HG02763 (cell line): ENCODE measurements around the gene TTC7B.
"Not testable (repeated sequence)": the region's sequence is repeated elsewhere in the genome, so short reads cannot be mapped to it uniquely, and the experiment has no call there.

ENCODE experiments used
- ATAC-seq: cut with Tn5 transposase; IDR thresholded peaks from one replicate; pipeline ENCODE4 v1.9.1; 2021; ENCODE audit warnings: mild to moderate bottlenecking, moderate library complexity; ENCODE audit not compliant: unreplicated experiment

TTC7B gene

GRCh38 chr14:90836692-90837063 lies 20.4 kb upstream of the TTC7B start:
- no peak for ATAC-seq

GRCh38 chr14:90831821-90832220 lies 15.6 kb upstream of the TTC7B start:
- ATAC-seq: no peak

- no peak for ATAC-seq
These were observed 14.9 kb upstream of the TTC7B start for GRCh38 chr14:90830931-90831701.

- no peak for ATAC-seq
These were observed 13.4 kb upstream of the TTC7B start for GRCh38 chr14:90829677-90830076.

GRCh38 chr14:90828642-90829487 lies 12.6 kb upstream of the TTC7B start:
- peak; percentile 22 for ATAC-seq

GRCh38 chr14:90827919-90828610 lies 11.8 kb upstream of the TTC7B start:
- peak; percentile 98 for ATAC-seq

GRCh38 chr14:90823542-90823941 lies 7.3 kb upstream of the TTC7B start:
- ATAC-seq: not testable (repeated sequence)

GRCh38 chr14:90820958-90821357 lies 4.7 kb upstream of the TTC7B start:
- ATAC-seq: no peak

- ATAC-seq: no peak
These were observed 3.6 kb upstream of the TTC7B start for GRCh38 chr14:90819734-90820393.

- ATAC-seq: no peak
These were observed 2.5 kb upstream of the TTC7B start for GRCh38 chr14:90818715-90819114.

GRCh38 chr14:90816681-90817436 lies 629 bp upstream of the TTC7B start:
- ATAC-seq: no peak

GRCh38 chr14:90815572-90815821 lies 733 bp downstream of the TTC7B start:
- no peak for ATAC-seq

- ATAC-seq: no peak
These were observed 1.2 kb downstream of the TTC7B start for GRCh38 chr14:90814806-90815571.

- no peak for ATAC-seq
These were observed 2.8 kb downstream of the TTC7B start for GRCh38 chr14:90813442-90813841.

- ATAC-seq: no peak
These were observed 4.1 kb downstream of the TTC7B start for GRCh38 chr14:90812109-90812508.

GRCh38 chr14:90811641-90812040 lies 4.6 kb downstream of the TTC7B start:
- ATAC-seq: no peak

- no peak for ATAC-seq
These were observed 5.4 kb downstream of the TTC7B start for GRCh38 chr14:90810806-90811205.

- ATAC-seq: no peak
These were observed 6.5 kb downstream of the TTC7B start for GRCh38 chr14:90809530-90810312.
